GM12874 (cell line): Measurements from ENCODE around the gene PLN.

Source experiments
- CTCF ChIP-seq: IDR thresholded peaks from 2 replicates; pipeline ENCODE4 v1.5.1; 2011; ENCODE audit warnings: low read depth, mild to moderate bottlenecking, control low read depth, low read length, moderate library complexity; ENCODE audit not compliant: insufficient read depth

PLN gene

DNA sequence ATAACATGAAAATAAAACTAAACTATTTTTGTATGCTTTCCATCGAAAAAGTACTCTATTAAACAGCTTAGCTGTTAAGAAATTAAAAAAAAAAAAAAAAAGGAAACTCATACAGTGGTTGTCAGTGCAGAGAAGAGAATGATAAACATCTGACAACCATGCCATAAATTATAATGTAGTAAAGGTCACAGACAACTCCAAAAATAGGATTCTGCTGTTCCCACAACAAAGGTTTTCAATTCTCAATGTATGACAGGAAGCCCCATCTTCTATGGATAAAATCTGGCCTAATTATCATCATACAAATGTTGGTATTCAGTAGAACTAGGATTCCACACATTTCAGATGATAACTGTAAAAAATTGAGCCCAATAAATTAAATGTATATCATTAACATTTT lies 5.0 kb downstream of the PLN start:
- TF ChIP-seq CTCF, result no peak

DNA sequence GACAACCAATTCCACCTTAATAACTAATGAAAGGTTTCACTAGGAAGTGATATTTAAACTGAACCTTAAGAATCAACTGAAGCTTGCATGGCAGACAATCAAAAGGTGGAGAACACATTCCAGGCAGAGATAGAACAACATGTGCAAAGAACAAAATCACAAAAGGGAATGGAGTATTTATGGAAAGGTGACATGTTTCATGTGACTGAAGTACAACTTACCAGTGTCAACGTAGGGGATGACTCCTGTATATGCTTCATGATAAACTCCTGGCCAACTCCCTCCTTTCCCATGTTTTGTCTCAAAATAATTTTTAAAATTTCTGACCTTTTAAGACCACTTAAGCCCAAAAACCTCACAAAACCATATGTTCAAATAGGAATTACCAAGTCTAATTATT lies 6.6 kb downstream of the PLN start:
- no peak for TF ChIP-seq CTCF

DNA sequence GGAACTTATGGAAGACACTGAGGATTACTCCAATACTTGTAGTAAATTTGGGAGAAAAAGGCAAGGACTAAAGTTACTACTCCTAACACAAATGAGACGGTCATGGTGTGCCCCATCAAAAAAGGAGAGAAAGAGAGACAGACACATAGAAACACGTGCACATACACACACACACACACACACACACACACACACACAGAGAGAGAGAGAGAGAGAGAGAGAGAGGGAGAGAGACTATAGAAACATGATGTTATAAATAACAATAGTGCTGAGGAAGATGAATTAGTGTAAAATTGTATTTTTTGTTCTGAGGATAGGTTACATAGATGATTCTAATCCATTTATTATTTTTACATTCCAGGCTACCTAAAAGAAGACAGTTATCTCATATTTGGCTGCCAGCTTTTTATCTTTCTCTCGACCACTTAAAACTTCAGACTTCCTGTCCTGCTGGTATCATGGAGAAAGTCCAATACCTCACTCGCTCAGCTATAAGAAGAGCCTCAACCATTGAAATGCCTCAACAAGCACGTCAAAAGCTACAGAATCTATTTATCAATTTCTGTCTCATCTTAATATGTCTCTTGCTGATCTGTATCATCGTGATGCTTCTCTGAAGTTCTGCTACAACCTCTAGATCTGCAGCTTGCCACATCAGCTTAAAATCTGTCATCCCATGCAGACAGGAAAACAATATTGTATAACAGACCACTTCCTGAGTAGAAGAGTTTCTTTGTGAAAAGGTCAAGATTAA lies 10.5 kb downstream of the PLN start:
- TF ChIP-seq CTCF, result no peak

GRCh38 chr6:118559659-118560058 lies 11.6 kb downstream of the PLN start:
- no peak for TF ChIP-seq CTCF

- no peak for TF ChIP-seq CTCF
Observed at GRCh38 chr6:118562248-118562647, 14.2 kb downstream of the PLN start.

GRCh38 chr6:118562959-118563358 lies 14.9 kb downstream of the PLN start:
- no peak for TF ChIP-seq CTCF

- TF ChIP-seq CTCF, result peak; percentile 66
Observed at GRCh38 chr6:118565311-118565960, 17.3 kb downstream of the PLN start.
